ENCODE results near the gene BIRC2.

BIRC2 gene

GRCh38 chr11:102317099-102317767 is 29.8 kb upstream of the BIRC2 start, which contains the start of gene BIRC3:
Gene BIRC3, plus strand, starts transcription at chr11:102317484. Its CDS starts 7,026 bp downstream, at chr11:102324510.
- Histone ChIP-seq H3K27ac (ENCODE audit: low read length) (peak within 1 kb of the TSS; percentile 95), H3K9me2 (replicated peaks; ENCODE audit: insufficient read depth, low read length) (no peaks in the 10 kb centered on the region), H3K79me2 (ENCODE audit: low read length) (peaks cover 47% of the 10 kb centered on the region), H3K36me3 (replicated peaks; ENCODE audit: insufficient read depth, low read length) (no peaks in the 10 kb centered on the region), H3K4me1 (ENCODE audit: low read length) (peaks cover 57% of the 10 kb centered on the region), H3K9ac (ENCODE audit: low read length) (peak within 1 kb of the TSS; percentile 92), H4K20me1 (ENCODE audit: insufficient read depth, low read length) (no peaks in the 10 kb centered on the region), H3K9me3 (replicated peaks; ENCODE audit: insufficient read depth, low read length) (no peaks in the 10 kb centered on the region), H3K4me2 (ENCODE audit: low read depth, low read length) (peak within 1 kb of the TSS; percentile 94), H3F3A (ENCODE audit: insufficient read depth, low read length) (peaks cover 28% of the 10 kb centered on the region), H3K27me3 (replicated peaks; ENCODE audit: insufficient read depth, low read length) (no peaks in the 10 kb centered on the region), H2AFZ (ENCODE audit: low read length) (peak within 1 kb of the TSS; percentile 52), H3K4me3 (ENCODE audit: low read length) (peak within 1 kb of the TSS; percentile 78)
- TF ChIP-seq EZH2phosphoT487 (IDR thresholded peaks at IDR 0.05; ENCODE audit: low read length) (no peak), CTCF (IDR thresholded peaks at IDR 0.05; ENCODE audit: low read length) (peak; percentile 22; the same call in 1 of the 2 replicates)
- peak; percentile 99 for DNase-seq

- peaks cover 52% of the 10 kb centered on the region for H3K79me2 ChIP-seq (ENCODE audit: low read length)
- no peak for TF ChIP-seq EZH2 (optimal IDR thresholded peaks at IDR 0.05; ENCODE audit: low read depth, low read length)
- TF ChIP-seq CTCF (IDR thresholded peaks at IDR 0.05; ENCODE audit: low read length): no peak
- H3K4me1 ChIP-seq (ENCODE audit: low read length): peaks cover 59% of the 10 kb centered on the region
- H2AFZ ChIP-seq (ENCODE audit: low read length): peak overlapping the region; percentile 52; the same call in 1 of the 2 replicates
- DNase-seq: no peak
- peak overlapping the region; percentile 78 for H3K4me3 ChIP-seq (ENCODE audit: low read length)
- peak overlapping the region; percentile 92 for H3K9ac ChIP-seq (ENCODE audit: low read length)
- H3K27ac ChIP-seq (ENCODE audit: low read length): peak overlapping the region; percentile 95
- H4K20me1 ChIP-seq (ENCODE audit: insufficient read depth, low read length): no peaks in the 10 kb centered on the region
- H3K4me2 ChIP-seq (ENCODE audit: low read depth, low read length): peak overlapping the region; percentile 94
- H3K36me3 ChIP-seq (replicated peaks; ENCODE audit: insufficient read depth, low read length): no peaks in the 10 kb centered on the region
- H3K9me3 ChIP-seq (replicated peaks; ENCODE audit: insufficient read depth, low read length): no peaks in the 10 kb centered on the region
- H3K27me3 ChIP-seq (replicated peaks; ENCODE audit: insufficient read depth, low read length): no peaks in the 10 kb centered on the region
- H3F3A ChIP-seq (ENCODE audit: insufficient read depth, low read length): peaks cover 28% of the 10 kb centered on the region
- H3K9me2 ChIP-seq (replicated peaks; ENCODE audit: insufficient read depth, low read length): no peaks in the 10 kb centered on the region
These were observed 29.3 kb upstream of the BIRC2 start for GRCh38 chr11:102317768-102318103.

GRCh38 chr11:102318469-102318868 is 28.5 kb upstream of the BIRC2 start:
- no peak for TF ChIP-seq EZH2 (optimal IDR thresholded peaks at IDR 0.05; ENCODE audit: low read depth, low read length)
- peak; percentile 36 for TF ChIP-seq CTCF (IDR thresholded peaks at IDR 0.05; ENCODE audit: low read length)
- no peak for TF ChIP-seq EZH2phosphoT487 (IDR thresholded peaks at IDR 0.05; ENCODE audit: low read length)
- no peak overlapping the region for H2AFZ ChIP-seq (ENCODE audit: low read length)
- H3F3A ChIP-seq (ENCODE audit: insufficient read depth, low read length): peaks cover 28% of the 10 kb centered on the region
- H3K4me1 ChIP-seq (ENCODE audit: low read length): peaks cover 56% of the 10 kb centered on the region
- H3K9me2 ChIP-seq (replicated peaks; ENCODE audit: insufficient read depth, low read length): no peaks in the 10 kb centered on the region
- H3K9me3 ChIP-seq (replicated peaks; ENCODE audit: insufficient read depth, low read length): no peaks in the 10 kb centered on the region
- peak overlapping the region; percentile 95 for H3K27ac ChIP-seq (ENCODE audit: low read length)
- peak overlapping the region; percentile 92 for H3K9ac ChIP-seq (ENCODE audit: low read length)
- H3K27me3 ChIP-seq (replicated peaks; ENCODE audit: insufficient read depth, low read length): no peaks in the 10 kb centered on the region
- peaks cover 58% of the 10 kb centered on the region for H3K79me2 ChIP-seq (ENCODE audit: low read length)
- H3K4me2 ChIP-seq (ENCODE audit: low read depth, low read length): peak overlapping the region; percentile 94
- H3K36me3 ChIP-seq (replicated peaks; ENCODE audit: insufficient read depth, low read length): no peaks in the 10 kb centered on the region; the same call in 1 of the 2 replicates
- H4K20me1 ChIP-seq (ENCODE audit: insufficient read depth, low read length): no peaks in the 10 kb centered on the region
- DNase-seq: peak; percentile 61
- peak overlapping the region; percentile 78 for H3K4me3 ChIP-seq (ENCODE audit: low read length)
